ENCODE results near the gene CNTNAP2.

CNTNAP2 gene

GRCh38 chr7:147756300-147756699, 1639.7 kb downstream of the CNTNAP2 start:
- H3K4me1 ChIP-seq (ENCODE audit: control insufficient read depth, insufficient read depth, low read length) = no peaks in the 10 kb centered on the region
- no peaks in the 10 kb centered on the region for H3K36me3 ChIP-seq (ENCODE audit: control insufficient read depth in 2 of 2, insufficient read depth in 1 of 2, low read length in 2 of 2)
- H3K9me3 ChIP-seq (ENCODE audit: control insufficient read depth, insufficient read depth, low read depth, low read length) = no peaks in the 10 kb centered on the region
- ChIA-PET CTCF (no interaction called here), POLR2A (no interaction called here)
- no peak for TF ChIP-seq ZNF768 (tag by site-specific recombination; IDR thresholded peaks at IDR 0.05)
- TF ChIP-seq ZNF529 (tag by site-specific recombination; IDR thresholded peaks at IDR 0.05; ENCODE audit: insufficient replicate concordance) = no peak
- no peak for TF ChIP-seq RBAK (tag by site-specific recombination; IDR thresholded peaks at IDR 0.05)
- TF ChIP-seq HOXD13 (CRISPR knock-in tag; IDR thresholded peaks at IDR 0.05; ENCODE audit: borderline replicate concordance) = no peak
- TF ChIP-seq ZSCAN30 (tag by site-specific recombination; IDR thresholded peaks at IDR 0.05) = no peak
- no peak for TF ChIP-seq ZIC2 (tag by site-specific recombination; IDR thresholded peaks at IDR 0.05)
- TF ChIP-seq, protein P1, sequence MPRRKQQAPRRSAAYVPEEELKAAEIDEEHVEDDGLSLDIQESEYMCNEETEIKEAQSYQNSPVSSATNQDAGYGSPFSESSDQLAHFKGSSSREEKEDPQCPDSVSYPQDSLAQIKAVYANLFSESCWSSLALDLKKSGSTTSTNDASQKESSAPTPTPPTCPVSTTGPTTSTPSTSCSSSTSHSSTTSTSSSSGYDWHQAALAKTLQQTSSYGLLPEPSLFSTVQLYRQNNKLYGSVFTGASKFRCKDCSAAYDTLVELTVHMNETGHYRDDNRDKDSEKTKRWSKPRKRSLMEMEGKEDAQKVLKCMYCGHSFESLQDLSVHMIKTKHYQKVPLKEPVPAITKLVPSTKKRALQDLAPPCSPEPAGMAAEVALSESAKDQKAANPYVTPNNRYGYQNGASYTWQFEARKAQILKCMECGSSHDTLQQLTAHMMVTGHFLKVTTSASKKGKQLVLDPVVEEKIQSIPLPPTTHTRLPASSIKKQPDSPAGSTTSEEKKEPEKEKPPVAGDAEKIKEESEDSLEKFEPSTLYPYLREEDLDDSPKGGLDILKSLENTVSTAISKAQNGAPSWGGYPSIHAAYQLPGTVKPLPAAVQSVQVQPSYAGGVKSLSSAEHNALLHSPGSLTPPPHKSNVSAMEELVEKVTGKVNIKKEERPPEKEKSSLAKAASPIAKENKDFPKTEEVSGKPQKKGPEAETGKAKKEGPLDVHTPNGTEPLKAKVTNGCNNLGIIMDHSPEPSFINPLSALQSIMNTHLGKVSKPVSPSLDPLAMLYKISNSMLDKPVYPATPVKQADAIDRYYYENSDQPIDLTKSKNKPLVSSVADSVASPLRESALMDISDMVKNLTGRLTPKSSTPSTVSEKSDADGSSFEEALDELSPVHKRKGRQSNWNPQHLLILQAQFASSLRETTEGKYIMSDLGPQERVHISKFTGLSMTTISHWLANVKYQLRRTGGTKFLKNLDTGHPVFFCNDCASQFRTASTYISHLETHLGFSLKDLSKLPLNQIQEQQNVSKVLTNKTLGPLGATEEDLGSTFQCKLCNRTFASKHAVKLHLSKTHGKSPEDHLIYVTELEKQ (tag by site-specific recombination; IDR thresholded peaks at IDR 0.05; ENCODE audit: borderline replicate concordance) = no peak
- no peak for TF ChIP-seq PBX3 (CRISPR knock-in tag; IDR thresholded peaks at IDR 0.05)
- TF ChIP-seq ZNF555 (tag by site-specific recombination; conservative IDR thresholded peaks at IDR 0.05) = no peak
- TF ChIP-seq, protein P2, sequence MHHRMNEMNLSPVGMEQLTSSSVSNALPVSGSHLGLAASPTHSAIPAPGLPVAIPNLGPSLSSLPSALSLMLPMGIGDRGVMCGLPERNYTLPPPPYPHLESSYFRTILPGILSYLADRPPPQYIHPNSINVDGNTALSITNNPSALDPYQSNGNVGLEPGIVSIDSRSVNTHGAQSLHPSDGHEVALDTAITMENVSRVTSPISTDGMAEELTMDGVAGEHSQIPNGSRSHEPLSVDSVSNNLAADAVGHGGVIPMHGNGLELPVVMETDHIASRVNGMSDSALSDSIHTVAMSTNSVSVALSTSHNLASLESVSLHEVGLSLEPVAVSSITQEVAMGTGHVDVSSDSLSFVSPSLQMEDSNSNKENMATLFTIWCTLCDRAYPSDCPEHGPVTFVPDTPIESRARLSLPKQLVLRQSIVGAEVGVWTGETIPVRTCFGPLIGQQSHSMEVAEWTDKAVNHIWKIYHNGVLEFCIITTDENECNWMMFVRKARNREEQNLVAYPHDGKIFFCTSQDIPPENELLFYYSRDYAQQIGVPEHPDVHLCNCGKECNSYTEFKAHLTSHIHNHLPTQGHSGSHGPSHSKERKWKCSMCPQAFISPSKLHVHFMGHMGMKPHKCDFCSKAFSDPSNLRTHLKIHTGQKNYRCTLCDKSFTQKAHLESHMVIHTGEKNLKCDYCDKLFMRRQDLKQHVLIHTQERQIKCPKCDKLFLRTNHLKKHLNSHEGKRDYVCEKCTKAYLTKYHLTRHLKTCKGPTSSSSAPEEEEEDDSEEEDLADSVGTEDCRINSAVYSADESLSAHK (tag by site-specific recombination; IDR thresholded peaks at IDR 0.05) = no peak
- TF ChIP-seq ZNF37A (tag by site-specific recombination; IDR thresholded peaks at IDR 0.05) = no peak
- no peak for TF ChIP-seq ZXDB (tag by site-specific recombination; IDR thresholded peaks at IDR 0.05)
- TF ChIP-seq ZNF335 (tag by site-specific recombination; conservative IDR thresholded peaks at IDR 0.05) = no peak
- no peak for TF ChIP-seq ZNF184 (tag by site-specific recombination; IDR thresholded peaks at IDR 0.05)
- TF ChIP-seq PRDM2 (tag by site-specific recombination; IDR thresholded peaks at IDR 0.05; ENCODE audit: borderline replicate concordance) = no peak
- no peak for TF ChIP-seq ZNF623 (tag by site-specific recombination; IDR thresholded peaks at IDR 0.05)
- no peak for TF ChIP-seq ZNF423 (tag by site-specific recombination; IDR thresholded peaks at IDR 0.05)
- H3K27ac ChIP-seq (ENCODE audit: extremely low read depth, low read depth, low read length) = no peak overlapping the region
- no peak overlapping the region for H3K4me3 ChIP-seq (ENCODE audit: low read depth, low read length)
